Measurements from ENCODE around the gene LRFN2.

Gene LRFN2

DNA sequence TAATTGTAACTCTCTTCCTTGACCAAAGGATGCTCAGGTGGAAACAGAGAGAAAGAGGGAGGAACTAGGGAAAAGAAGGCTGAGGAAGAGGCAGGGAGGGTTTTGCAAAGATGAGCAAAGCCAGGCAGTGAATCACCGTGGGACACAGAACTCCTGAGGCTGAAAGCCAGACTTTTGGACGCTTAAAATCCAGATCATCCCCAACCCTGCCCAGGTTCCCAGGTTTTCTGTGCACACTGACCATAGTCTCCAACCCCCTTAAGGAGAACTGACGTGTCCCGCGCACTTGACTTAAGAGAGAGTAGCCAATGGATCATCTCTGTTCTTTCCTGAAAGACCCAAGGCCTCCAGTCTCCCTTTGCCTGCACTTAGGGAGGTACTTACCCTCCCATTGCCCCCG lies 75.3 kb downstream of the LRFN2 start:
- no peak for DNase-seq

DNA sequence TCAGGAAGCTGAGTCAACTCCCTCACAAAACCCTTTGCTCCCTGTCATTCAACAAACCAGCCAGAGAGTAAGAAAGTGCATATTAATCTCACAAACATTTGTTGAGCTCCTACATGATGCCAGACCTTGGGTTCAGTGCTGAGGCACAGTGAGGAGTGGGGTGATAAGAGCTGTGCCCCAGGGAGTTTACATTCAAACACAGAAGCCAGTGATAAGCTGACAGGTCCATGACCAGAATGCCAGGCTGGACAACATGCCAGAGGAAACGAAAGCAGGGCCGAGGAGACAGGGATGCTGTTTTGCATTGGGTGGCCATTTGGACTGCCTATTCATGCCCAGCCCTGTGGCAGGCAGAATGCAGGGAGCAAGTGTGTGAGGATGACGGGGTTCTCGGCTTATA lies 76.7 kb downstream of the LRFN2 start:
- no peak for DNase-seq

DNA sequence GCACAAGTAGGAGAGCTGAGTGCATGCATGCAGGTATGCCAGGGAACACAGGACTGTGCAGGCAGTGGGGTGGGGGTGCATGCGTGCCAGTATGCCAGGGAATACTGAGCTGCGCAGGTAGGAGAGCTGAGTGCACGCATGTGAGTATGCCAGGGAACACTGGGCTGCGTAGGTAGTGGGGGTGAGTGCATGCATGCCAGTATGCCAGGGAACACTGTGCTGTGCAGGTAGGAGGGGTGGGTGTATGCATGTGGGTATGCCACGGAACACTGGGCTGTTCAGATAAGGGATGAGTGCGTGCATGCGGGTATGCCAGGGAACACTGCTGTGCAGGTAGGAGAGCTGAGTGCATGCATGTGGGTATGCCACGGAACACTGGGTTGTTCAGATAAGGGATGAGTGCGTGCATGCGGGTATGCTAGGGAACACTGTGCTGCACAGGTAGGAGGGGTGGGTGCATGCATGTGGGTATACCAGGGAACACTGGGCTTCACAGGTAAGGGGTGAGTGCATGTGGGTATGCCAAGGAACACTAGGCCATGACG lies 77.4 kb downstream of the LRFN2 start:
- no peak for DNase-seq

DNA sequence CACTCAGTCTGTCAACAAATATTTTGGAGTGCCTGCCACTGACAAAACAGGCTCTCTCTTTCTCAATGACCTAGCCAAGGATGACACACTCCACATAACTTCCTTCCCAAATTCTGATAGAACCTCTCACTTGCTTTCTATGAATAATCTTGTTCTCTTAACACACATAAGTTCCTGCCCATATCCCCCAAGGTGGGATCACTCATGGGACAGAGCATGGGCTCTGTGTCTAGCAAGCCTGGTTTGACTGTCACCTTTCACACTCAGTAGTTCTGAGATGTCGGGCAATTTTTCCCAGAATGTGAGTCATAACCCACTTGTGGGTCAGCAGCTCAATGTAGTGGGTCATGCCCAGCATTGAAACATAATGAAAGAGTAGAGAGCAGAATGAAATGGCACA lies 78.1 kb downstream of the LRFN2 start:
- DNase-seq = no peak

DNA sequence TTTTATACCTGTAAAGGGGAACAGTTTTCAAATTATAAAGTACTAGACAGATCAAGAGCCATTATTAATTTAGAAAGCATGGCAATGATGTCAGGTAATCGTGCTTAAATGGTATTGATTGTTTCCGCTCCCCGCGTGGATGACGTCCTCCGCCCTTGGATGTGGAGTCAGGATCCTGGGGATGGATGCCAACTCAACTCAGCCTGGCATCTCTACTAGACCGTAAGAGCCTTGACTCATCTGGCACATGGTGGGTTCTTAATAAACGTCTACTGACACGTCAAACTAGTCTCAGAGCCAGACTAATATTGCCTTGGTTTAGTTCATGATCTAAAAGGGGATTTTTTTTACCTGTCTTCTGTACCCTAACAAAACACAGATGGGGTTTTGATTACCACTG lies 80.2 kb downstream of the LRFN2 start:
- no peak for DNase-seq

DNA sequence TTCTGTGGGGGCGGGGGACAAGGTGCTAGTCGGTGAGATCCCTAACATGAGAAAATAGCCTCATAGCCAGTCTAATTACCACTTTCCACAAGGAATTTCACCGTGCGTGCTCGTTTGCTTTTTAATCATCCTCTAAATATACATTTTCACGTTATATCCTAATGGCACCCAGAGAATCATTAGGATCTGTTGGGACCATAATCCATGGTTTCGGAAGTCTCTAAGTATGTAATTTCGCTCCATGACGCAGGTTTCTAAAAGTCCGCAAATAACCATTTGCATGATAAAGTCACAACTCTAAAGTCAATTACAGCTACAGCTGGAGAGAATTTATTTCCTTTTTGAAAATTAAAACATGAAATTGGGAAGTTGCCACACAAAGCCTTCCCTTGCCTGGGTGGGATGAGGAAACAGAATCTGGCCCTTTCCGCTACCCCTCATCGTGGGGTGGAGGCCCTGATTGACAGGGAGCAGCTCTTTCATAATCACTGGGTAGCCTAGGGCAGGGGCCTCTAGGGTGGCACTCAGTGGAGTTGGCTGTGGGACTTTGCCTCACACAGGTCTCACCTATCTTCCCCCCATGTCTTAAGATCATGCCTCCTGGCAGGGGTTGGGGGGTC lies 81.9 kb downstream of the LRFN2 start:
- DNase-seq = no peak

DNA sequence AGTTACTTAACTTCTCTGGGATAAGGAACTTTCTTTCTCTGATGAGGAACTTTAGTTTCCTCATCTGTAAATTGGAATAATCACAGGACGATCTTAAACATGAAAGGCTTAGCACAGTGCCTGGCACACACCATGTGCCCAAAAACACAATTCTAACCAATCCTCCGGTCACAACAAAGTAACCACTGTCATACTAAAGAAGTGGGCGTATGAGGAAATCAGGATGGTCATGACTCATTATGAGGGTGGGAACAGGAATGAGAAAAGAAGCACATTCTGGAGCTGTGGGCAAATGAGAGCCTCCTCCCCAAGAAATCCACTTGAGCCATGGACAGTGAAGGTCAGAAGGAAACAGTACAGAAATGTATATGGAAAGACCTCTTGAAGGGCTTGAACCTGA lies 82.9 kb downstream of the LRFN2 start:
- no peak for DNase-seq

DNA sequence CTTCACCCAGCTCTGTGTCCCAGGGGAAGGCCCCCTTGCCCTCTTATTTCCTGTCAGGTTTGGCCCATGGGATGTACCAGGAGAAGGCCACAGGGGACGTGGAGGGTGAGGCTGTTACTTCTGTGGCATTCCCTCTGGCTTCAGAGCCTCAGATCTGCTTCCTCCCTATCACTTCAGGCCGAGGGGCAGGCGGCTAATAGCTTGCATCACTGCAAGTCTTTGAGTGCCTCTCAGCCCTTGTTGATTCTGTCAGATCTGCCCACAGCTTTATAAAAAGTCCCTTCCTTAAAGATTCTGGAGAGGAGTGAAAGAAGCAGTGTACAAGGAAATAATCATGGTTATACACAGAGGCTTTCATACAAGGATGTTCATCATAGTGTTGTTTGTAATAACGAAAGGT lies 86.9 kb downstream of the LRFN2 start:
- DNase-seq = no peak

DNA sequence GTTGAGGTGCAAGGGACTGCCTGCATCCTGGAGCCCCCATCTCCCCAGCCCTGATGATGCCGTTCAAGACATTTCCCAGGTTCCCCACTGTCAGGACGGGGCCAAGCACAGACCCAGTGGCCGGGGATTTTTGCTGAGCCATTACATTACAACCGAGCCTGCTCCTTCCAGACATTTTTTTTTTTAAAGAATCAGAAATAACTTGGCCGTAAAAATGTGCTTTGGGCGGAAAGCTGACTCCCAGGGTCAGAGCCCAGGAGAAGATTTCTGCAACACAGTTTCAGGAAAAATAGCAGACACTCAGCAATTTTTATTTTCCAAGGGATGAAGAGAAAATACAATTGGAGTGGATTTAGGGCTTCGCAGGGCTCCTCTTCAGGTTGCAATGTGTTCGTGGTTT lies 87.9 kb downstream of the LRFN2 start:
- no peak for DNase-seq

DNA sequence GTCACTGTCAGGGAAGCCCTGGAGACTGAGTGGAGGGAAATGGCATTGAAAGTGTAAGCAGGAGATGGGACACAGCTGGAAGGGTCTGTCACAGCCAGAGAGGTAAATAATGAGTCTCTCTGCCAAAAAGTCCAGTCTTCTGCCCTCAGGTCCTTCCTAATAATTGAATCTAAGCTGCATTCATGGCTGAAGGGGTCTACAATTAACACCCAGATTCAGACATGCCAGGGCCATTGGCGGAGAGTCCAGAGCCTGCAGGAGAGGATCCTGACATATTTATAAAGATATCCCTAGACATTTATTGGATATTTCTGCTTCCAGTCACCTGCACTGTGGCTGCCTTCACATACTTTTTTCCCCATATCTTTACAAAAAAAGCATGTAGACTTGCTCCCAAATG lies 89.0 kb downstream of the LRFN2 start:
- DNase-seq = no peak

DNA sequence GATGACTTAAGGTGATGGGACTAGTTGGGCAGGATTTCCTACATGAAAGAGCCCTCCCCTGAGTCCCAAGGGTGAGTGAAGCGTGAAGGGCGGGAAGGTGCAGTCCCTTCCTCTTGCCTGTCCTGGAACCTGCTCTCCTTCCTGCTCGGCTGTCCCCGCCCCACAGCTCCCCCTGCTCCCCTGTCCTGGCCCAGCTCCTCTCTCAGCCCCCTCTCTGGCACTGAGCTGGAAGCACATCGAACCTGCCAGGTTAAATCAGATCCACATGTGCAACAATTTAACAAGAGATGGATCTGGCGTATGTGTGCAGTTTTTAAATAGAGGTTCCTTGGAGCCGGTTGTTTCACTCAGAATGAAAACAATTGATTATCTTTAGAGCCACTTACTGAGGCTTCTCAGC lies 95.0 kb downstream of the LRFN2 start:
- no peak for DNase-seq

DNA sequence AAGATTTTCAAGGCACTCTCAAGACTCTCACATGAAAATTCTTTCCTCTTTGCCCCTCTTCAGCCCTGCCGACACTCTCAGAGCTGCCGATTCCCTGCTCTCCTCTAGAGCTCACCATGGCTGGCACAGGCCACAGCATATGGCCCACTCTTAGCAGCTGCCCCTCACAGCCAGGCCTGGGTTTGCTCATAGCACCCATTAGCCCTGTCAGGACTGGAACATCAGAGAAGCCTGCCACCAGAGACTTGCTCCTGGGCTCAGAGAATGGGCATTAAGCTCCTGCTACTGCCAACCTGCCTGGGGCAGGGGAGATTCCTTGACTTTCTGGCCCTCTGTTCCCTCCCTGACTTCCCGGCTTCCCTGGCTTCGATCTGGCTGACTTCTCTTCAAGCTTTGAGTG lies 96.7 kb downstream of the LRFN2 start:
- no peak for DNase-seq

DNA sequence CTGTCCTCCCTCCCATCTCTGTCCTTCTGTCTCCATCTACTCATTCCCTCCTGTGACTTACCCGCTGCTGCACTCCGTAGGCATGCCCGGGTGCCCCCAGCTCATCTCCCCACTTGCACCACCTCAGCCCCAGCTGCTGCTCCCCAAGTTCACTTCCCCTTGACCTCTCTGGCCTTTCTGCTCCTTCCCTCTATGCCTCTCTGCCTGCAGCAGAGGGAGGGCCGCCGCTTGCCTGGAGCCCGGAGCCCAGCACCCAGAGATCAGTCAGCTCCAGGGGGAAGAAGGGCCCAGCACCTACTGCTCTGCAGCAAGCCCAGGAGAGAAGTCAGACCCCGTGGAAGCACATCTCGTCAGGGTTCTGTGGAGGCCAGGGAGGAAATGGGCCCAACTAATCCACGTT lies 97.4 kb downstream of the LRFN2 start:
- no peak for DNase-seq

DNA sequence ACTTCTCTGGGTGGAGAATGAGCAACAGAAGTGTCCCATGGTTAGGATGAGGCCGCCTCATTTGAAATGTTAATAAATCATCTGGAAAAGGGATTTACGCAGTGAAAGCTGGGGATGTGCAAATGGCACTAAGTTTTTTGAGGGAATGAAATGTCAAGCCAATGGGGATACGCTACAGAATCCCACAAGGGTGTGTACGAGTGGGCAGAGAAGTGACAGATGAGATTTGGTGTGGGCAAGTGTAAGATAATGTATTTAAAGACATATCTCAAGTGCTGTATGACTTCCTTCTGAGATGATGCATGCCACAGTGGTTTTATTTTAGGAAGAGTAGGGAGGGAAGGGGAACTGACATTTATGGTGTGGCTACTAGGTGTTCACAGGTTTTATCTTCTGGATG lies 100.6 kb downstream of the LRFN2 start:
- DNase-seq = no peak

DNA sequence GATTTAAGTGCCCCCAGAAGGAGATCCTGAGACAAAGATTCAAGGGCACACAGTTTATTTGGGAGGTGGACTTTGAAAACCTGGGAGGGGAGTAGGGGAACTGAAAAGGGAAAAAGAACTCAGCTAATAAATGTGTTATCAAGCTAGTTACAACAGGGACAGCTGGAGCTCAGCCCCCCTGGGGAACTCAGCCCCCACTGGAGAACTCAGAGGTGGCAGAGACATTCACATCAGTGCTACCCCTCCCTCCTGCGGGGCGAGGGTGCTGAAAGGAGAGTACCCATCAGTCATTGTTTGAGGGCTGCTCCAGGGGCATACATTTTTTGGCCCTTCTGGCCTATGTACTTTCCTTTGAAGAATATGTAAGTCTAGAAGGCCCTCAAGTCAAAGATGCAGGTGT lies 101.4 kb downstream of the LRFN2 start:
- DNase-seq = no peak

DNA sequence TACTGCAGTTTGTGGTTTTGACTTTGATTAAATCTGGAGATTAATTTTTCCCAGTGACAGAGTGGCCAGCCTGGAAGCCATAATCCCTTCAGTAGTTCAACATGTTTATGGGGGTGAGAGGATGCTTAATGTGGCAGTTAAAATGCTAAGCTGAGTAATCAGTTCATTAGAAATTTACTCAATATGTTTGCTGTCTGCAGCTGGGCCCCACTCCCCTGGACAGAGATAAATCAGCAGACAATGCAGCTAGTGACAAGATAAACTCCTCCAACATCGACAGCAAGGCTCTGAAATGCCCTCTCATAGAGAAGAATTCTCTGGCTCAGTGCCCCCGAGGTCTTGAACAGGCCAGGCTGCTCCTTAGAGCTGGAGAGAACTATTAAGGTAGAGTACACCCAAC lies 101.9 kb downstream of the LRFN2 start:
- DNase-seq = no peak

DNA sequence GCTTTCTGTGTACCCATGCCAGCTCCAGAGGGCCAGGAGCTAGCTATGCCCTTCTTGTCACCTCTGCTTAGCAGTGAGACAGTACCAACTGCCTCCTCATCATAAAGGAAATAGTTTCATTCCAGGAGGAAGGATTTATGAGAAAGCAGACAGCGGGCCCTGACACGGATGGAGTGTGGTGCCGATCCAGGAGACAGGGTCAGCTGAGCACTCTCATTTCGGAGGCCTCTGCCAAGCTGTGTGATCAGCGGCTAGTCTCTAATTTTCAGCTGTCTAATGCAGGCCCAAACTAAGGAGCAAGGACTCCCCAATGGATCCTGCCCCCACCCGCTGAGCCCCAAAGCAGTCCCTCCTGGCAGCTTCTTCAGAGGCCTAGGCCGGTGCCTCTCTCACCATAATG lies 103.1 kb downstream of the LRFN2 start:
- DNase-seq = no peak

DNA sequence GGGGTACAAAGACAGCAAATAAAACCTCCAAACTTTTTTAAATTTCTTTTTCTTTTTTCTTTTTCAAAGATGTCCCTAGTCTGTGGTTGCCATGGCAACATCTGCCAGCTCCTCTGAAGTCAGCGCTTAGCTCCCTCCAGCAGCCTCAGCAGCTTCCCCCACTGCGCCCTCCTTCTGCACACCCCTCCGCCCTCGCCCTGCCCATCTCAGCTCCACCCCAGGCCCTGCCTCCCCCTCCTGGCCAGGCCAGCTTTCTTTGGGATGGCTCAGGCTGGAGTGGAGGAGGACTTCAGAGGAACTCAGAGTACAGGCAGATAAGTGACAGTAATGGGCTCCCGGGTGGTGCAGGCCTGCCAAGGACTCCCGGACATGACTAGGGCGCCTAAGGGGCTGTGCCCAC lies 104.6 kb downstream of the LRFN2 start:
- no peak for DNase-seq

DNA sequence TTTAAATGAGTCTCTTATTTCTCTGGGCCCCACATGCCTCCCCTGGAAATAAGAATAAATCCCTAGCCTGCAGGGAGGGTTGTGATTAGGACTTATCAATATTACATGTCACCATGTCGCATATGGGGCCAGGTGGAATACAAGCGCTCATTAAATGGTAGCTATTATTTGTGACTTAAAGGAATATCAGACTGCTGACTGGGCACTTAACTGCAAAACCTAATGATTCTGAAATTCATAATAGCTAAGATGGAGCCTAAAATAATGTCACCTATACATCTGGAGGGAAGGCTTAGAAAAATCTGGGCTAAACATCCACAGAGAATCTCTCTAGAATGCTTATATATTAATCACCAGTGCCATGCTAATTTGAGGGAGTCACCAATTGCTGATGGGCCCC lies 106.5 kb downstream of the LRFN2 start:
- DNase-seq = no peak

DNA sequence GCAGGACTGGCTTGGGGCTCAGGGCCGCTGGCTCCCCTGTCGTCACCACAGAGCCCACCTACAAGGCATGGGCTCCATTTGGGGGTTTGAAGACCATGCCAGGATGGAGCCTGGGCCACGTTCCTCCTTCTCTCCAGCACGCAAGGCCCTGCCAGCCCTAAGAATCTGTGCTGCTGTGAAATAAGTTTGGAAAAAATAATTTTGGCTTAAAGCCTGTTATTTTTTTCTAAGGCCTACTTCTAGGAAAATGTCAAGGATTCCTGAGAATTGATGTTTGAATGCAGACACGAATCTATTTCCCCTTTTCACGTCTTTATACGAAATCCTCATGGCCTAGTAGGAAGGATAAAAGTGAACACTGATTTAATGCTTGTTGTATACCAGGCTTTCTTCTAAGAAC lies 107.5 kb downstream of the LRFN2 start:
- no peak for DNase-seq

DNA sequence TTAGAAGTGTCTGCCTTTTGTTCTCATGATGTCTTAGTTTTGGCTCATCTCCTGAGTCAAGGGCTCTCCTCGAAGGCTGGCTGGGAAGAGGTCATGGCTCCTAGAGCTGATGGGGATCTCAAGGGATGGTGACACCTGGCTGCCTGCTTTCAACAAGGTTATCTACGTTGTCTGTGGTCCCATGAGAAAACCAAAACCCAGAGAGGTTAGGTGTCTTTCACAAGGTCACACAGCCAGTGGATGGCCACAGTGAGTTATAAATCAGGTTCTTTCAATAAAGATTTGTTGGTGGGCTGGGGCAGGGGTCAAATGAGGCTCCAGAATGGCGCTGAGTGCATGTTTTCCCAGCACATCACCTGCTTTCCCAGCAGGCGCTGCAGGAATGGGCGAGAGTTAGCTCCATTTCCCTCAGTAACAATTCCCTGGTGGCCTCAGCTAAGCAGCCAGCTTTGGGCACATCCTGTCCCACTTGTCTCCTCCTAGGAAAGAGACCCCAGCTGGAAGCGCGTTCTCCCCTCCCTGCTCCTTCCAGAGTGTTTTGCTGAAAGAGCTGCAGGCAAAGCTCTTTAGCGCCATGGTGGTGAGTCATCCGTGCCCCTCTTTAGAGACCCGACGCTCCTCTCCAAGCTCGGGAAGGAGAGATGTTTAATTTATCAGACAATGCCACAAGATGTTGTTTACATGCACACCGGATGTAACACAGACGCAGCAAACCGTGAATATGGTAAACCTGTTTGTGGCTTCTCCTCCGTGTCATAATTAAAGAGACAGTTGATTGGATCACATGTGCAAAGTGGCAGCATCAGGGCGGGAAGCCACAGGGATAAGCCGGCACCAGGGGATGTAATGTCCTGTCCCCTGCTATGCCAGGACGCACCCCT lies 109.7 kb downstream of the LRFN2 start:
- peak; percentile 45 for DNase-seq

DNA sequence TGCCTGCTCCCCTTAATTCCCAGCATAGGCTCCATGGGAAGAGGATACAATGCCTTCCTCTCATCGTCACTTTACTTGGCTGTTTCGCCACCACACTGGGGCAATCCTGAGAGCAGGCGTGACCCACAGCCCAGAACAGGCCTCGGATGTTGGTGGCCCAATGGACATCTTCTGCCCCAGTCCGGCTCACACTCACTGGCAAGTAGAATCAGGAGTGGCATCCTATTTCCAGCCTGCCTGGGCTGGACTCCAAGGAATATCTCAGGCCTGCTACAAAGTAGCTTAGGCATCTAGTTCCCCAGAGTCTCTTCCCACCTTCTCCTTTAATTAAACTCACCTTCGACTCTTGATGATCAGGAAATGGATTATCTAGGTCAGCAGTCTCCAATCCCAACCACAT lies 110.5 kb downstream of the LRFN2 start:
- DNase-seq = no peak

DNA sequence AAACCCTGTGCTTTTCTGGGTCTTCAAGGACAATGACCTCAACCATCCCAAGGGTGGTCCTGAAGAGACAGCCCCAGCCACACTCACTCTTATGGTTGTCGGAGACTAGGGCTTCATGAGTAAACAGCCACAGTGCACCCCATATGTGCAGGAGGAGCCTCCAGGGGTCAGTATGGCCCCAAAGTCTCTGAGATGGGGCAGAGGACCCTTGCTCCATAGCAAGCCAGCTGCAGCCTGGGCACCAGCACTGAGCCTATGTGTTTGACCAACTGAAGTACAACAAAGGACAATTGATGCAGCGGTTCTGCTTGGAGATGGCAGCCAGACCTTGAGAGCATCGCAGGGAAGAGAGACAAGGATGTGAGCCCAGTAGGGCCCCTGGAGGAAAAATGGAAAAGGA lies 112.2 kb downstream of the LRFN2 start:
- no peak for DNase-seq

DNA sequence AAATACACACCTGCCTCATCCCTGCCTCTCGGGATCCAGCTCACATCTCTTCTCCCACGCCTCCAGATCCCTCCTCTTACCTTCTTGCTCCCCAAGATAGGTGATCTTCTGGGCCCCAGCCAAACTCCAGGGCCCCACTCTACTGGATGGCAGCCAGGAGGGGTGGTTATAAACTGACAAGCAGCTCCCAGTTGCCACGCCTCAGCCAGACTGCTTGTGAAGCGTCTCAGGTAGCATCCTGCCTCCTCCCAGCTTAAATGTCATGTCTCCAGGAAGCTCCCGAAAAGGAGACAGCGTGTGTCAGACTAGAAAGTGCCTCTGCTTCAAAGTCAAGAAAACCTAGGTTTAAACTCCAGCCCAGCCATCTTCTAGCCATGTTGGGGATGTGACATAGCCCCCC lies 114.1 kb downstream of the LRFN2 start:
- no peak for DNase-seq

DNA sequence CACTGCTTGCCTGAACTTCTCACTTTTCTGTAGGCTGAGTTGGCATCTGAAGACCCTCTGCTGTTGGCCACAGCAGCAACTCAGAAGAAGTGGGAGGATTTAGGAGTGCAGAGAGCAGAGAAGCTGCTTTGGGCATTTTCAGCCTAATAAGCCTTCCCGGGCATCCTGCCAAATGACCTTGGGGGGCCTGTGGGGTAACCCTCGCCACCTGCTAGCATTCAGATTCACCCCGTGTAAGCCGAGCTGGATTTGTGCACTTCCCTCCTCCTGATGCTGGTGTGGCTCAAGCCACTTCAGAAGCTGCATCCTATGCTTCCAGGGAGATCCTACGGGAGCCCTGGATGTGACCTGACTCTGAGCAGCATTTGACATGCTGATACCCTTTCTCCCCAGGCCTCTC lies 114.8 kb downstream of the LRFN2 start:
- no peak for DNase-seq

Measured in CD4-positive, alpha-beta T cell treated with Interferon gamma for 1 hour (primary cell).